ENCODE data around the gene TOE1.

Gene TOE1

GRCh38 chr1:45348966-45349677 lies 9.2 kb downstream of the TOE1 start:
- no peak for TF ChIP-seq MAX (IDR thresholded peaks at IDR 0.05)
- no peak for TF ChIP-seq FOXM1 (IDR thresholded peaks at IDR 0.05; ENCODE audit: borderline replicate concordance, low read depth)
- TF ChIP-seq TAF1 (IDR thresholded peaks at IDR 0.05; ENCODE audit: low read depth): no peak
- TF ChIP-seq RAD21 (IDR thresholded peaks at IDR 0.05; ENCODE audit: low read depth): no peak
- TF ChIP-seq NFIC (IDR thresholded peaks at IDR 0.05): no peak
- no peak for TF ChIP-seq EP300 (IDR thresholded peaks at IDR 0.05; ENCODE audit: borderline replicate concordance)
- TF ChIP-seq CEBPB (IDR thresholded peaks at IDR 0.05): no peak
- TF ChIP-seq REST (IDR thresholded peaks at IDR 0.05; ENCODE audit: low read depth): no peak
- no peak for TF ChIP-seq YY1 (IDR thresholded peaks at IDR 0.05; ENCODE audit: low read depth)
- no peak for TF ChIP-seq TCF12 (IDR thresholded peaks at IDR 0.05; ENCODE audit: low read depth)
- TF ChIP-seq EGR1 (IDR thresholded peaks at IDR 0.05): no peak
- TF ChIP-seq ZBTB7A (IDR thresholded peaks at IDR 0.05; ENCODE audit: low read depth): no peak

- TF ChIP-seq MAX (IDR thresholded peaks at IDR 0.05): no peak
- no peak for TF ChIP-seq CEBPB (IDR thresholded peaks at IDR 0.05)
- no peak for TF ChIP-seq NFIC (IDR thresholded peaks at IDR 0.05)
- TF ChIP-seq CREB1 (IDR thresholded peaks at IDR 0.05; ENCODE audit: low read depth): no peak
- TF ChIP-seq FOXM1 (IDR thresholded peaks at IDR 0.05; ENCODE audit: borderline replicate concordance, low read depth): no peak
- no peak for TF ChIP-seq RAD21 (IDR thresholded peaks at IDR 0.05; ENCODE audit: low read depth)
- no peak for TF ChIP-seq TCF12 (IDR thresholded peaks at IDR 0.05; ENCODE audit: low read depth)
- TF ChIP-seq YY1 (IDR thresholded peaks at IDR 0.05; ENCODE audit: low read depth): no peak
- no peak for TF ChIP-seq REST (IDR thresholded peaks at IDR 0.05; ENCODE audit: low read depth)
- no peak for TF ChIP-seq EGR1 (IDR thresholded peaks at IDR 0.05)
- no peak for TF ChIP-seq ZBTB7A (IDR thresholded peaks at IDR 0.05; ENCODE audit: low read depth)
- no peak for TF ChIP-seq EP300 (IDR thresholded peaks at IDR 0.05; ENCODE audit: borderline replicate concordance)
- no peak for TF ChIP-seq USF1 (IDR thresholded peaks at IDR 0.05)
- no peak for TF ChIP-seq TAF1 (IDR thresholded peaks at IDR 0.05; ENCODE audit: low read depth)
These were observed 11.5 kb downstream of the TOE1 start for GRCh38 chr1:45351508-45351907.

GRCh38 chr1:45353685-45354084 lies 13.7 kb downstream of the TOE1 start:
- TF ChIP-seq USF1 (IDR thresholded peaks at IDR 0.05): no peak
- no peak for TF ChIP-seq TCF12 (IDR thresholded peaks at IDR 0.05; ENCODE audit: low read depth)
- TF ChIP-seq RAD21 (IDR thresholded peaks at IDR 0.05; ENCODE audit: low read depth): no peak
- TF ChIP-seq MAX (IDR thresholded peaks at IDR 0.05): no peak
- TF ChIP-seq TEAD4 (IDR thresholded peaks at IDR 0.05): no peak
- no peak for TF ChIP-seq CREB1 (IDR thresholded peaks at IDR 0.05; ENCODE audit: low read depth)
- no peak for TF ChIP-seq EGR1 (IDR thresholded peaks at IDR 0.05)
- TF ChIP-seq EP300 (IDR thresholded peaks at IDR 0.05; ENCODE audit: borderline replicate concordance): no peak
- TF ChIP-seq ZBTB7A (IDR thresholded peaks at IDR 0.05; ENCODE audit: low read depth): no peak
- TF ChIP-seq YY1 (IDR thresholded peaks at IDR 0.05; ENCODE audit: low read depth): no peak
- TF ChIP-seq FOXM1 (IDR thresholded peaks at IDR 0.05; ENCODE audit: borderline replicate concordance, low read depth): no peak
- TF ChIP-seq NFIC (IDR thresholded peaks at IDR 0.05): no peak
- TF ChIP-seq REST (IDR thresholded peaks at IDR 0.05; ENCODE audit: low read depth): no peak
- TF ChIP-seq TAF1 (IDR thresholded peaks at IDR 0.05; ENCODE audit: low read depth): no peak
- TF ChIP-seq CEBPB (IDR thresholded peaks at IDR 0.05): no peak

GRCh38 chr1:45354838-45355237 lies 14.9 kb downstream of the TOE1 start:
- no peak for TF ChIP-seq RAD21 (IDR thresholded peaks at IDR 0.05; ENCODE audit: low read depth)

Data from Ishikawa (cell line).